GM19397 (cell line): ENCODE measurements around the gene UNC5A.

Experiments
- ATAC-seq: cut with Tn5 transposase; IDR thresholded peaks from one replicate; pipeline ENCODE4 v1.9.1; 2021; ENCODE audit warnings: mild to moderate bottlenecking, moderate library complexity; ENCODE audit not compliant: unreplicated experiment

The UNC5A gene

GRCh38 chr5:176890455-176891330 lies 80.3 kb downstream of the UNC5A start:
- no peak for ATAC-seq

- no peak for ATAC-seq
Measured at GRCh38 chr5:176891331-176891958, 81.1 kb downstream of the UNC5A start.

- no peak for ATAC-seq
Measured at GRCh38 chr5:176892663-176893062, 82.3 kb downstream of the UNC5A start.

- no peak for ATAC-seq
Measured at GRCh38 chr5:176894298-176894697, 83.9 kb downstream of the UNC5A start.

- no peak for ATAC-seq
Measured at GRCh38 chr5:176895831-176896230, 85.5 kb downstream of the UNC5A start.

- no peak for ATAC-seq
Measured at GRCh38 chr5:176897263-176897662, 86.9 kb downstream of the UNC5A start.

GRCh38 chr5:176899296-176899891 lies 89.0 kb downstream of the UNC5A start, which contains the start of gene HK3:
Gene HK3 (minus strand): TSS chr5:176899346. CDS start chr5:176896159, 3,187 bp downstream.
- ATAC-seq = no peak

- no peak for ATAC-seq
Measured at GRCh38 chr5:176899946-176900779, 89.8 kb downstream of the UNC5A start.

DNA sequence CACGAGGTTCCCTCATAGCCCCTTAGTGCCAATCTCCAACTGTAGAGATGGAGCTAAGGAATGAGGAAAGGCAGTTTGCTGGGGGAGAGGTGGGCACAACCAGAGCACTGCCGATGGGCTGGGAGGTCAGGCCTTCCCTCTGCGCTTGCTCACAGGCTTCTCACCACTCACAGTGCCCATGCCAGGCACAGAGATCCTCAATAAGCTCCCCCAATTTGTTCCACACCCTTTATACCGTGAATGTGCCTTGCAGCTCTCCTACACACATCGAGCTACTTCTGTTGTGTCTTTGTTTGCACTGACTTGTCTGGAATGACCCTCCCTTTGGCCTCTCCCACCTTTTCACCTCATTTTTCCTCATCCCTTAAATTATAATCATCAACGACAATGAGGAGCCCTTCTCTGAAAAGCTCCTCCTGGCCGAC lies 90.4 kb downstream of the UNC5A start:
- no peak for ATAC-seq

- ATAC-seq = no peak
Measured at GRCh38 chr5:176901260-176902101, 91.1 kb downstream of the UNC5A start.

- no peak for ATAC-seq
Measured at GRCh38 chr5:176902102-176902814, 91.9 kb downstream of the UNC5A start.

- ATAC-seq = no peak
Measured at GRCh38 chr5:176902911-176903664, 92.7 kb downstream of the UNC5A start.

GRCh38 chr5:176904276-176904675 lies 93.9 kb downstream of the UNC5A start:
- ATAC-seq = no peak

- no peak for ATAC-seq
Measured at GRCh38 chr5:176906126-176906525, 95.8 kb downstream of the UNC5A start.

DNA sequence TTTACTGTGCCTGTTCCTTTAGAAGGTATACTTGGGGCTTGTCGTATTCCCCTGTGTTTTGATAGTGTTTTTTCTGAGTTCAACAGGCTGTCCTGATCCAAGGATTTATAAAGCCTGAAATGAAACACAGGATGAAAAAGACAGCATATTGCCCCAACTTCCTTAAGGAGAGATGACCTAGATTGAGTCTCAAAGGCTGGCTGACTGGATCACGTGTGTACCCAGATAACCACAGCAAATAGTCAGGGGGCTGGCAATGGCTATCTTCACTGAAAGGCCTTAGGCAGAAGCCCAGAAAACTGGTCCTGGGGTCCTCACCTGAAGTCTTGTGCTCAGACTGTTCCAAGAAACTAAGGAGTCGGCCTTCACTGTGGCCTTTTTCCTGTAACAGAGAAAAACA lies 96.4 kb downstream of the UNC5A start:
- ATAC-seq = no peak

GRCh38 chr5:176908675-176909368 lies 98.5 kb downstream of the UNC5A start:
- ATAC-seq = no peak

DNA sequence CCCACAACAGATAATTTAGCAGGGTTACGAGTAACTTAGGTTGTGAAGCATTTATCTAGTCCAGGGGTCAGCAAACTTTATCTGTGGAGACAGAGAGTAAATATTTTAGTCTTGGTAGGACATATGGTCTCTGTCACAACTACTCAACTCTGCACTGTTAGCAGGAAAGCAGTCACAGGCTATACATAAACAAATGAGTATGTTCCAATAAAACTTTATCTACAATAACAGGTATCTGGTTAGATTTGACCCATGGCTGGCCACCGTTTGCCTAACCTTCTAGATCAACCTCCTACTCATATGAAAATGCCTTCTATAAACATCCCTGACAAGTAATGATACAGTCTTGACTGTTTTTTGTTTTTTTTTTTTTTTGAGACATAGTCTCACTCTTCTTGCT lies 101.8 kb downstream of the UNC5A start:
- ATAC-seq = no peak

- ATAC-seq = no peak
Measured at GRCh38 chr5:176915906-176916305, 105.5 kb downstream of the UNC5A start.
